ENCODE measurements around the gene POU2F1.

- no peak for TF ChIP-seq CTCF (IDR thresholded peaks at IDR 0.05)
- no peak for TF ChIP-seq POLR2A (IDR thresholded peaks at IDR 0.05)
- no peak for TF ChIP-seq POLR2AphosphoS5 (IDR thresholded peaks at IDR 0.05)
- TF ChIP-seq EP300 (IDR thresholded peaks at IDR 0.05): no peak
Observed at GRCh38 chr1:167431261-167431908, 210.7 kb downstream of the POU2F1 start.

Data from suprapubic skin (tissue), 4 donors.